Fibroblast of lung (primary cell): ENCODE measurements around the gene BMPR1B. TPM values are rescaled to one million over a fixed set of nuclear protein-coding genes. Genes with fewer than 3 reads are reported as not detected.

Source experiments
- DNase-seq, 2 donors: peaks; one replicate each; pipeline versions ENCODE4 v3.0.0 to v3.0.0-alpha.2; 2010; ENCODE audit warnings: low read depth in 2 of 2
- H2AFZ ChIP-seq: 2 replicates; pipeline ENCODE4 v1.5.1; 2012; ENCODE audit warnings: low read length, control low read depth, inconsistent platforms
- H3K27ac ChIP-seq: 2 replicates; pipeline ENCODE4 v1.5.1; 2011; ENCODE audit warnings: low read length, control low read depth; ENCODE audit not compliant: insufficient read depth
- H3K27me3 ChIP-seq: 2 replicates; pipeline ENCODE4 v1.5.1; 2011; ENCODE audit warnings: mild to moderate bottlenecking, low read length; ENCODE audit not compliant: control insufficient read depth, insufficient read depth
- H3K36me3 ChIP-seq: 2 replicates; pipeline ENCODE4 v1.5.1; 2011; ENCODE audit warnings: low read length; ENCODE audit not compliant: control insufficient read depth, insufficient read depth
- H3K4me1 ChIP-seq: 2 replicates; pipeline ENCODE4 v1.5.1; 2011; ENCODE audit warnings: low read length; ENCODE audit not compliant: control insufficient read depth, insufficient read depth; ENCODE audit errors: extremely low read depth
- H3K4me2 ChIP-seq: 2 replicates; pipeline ENCODE4 v1.5.1; 2011; ENCODE audit warnings: low read length, control low read depth; ENCODE audit not compliant: insufficient read depth; ENCODE audit errors: extremely low read depth
- H3K4me3 ChIP-seq, 4 experiments: fragments of 200-600 bp in 1 of 4; sonication (generic) in 1 of 4; replicated peaks in 1 of 4; 2 replicates each; pipeline ENCODE4 v1.5.1; 2011 to 2016; ENCODE audit warnings: low read length in 4 of 4, low read depth in 3 of 4, mild to moderate bottlenecking in 3 of 4, control low read depth in 2 of 4, inconsistent platforms in 1 of 4, mixed read lengths in 1 of 4; ENCODE audit not compliant: insufficient read depth in 1 of 4; ENCODE audit errors: control extremely low read depth in 1 of 4
- H3K79me2 ChIP-seq: 2 replicates; pipeline ENCODE4 v1.5.1; 2012; ENCODE audit warnings: mild to moderate bottlenecking, low read length, inconsistent platforms; ENCODE audit not compliant: control insufficient read depth, insufficient read depth
- H3K9ac ChIP-seq: 2 replicates; pipeline ENCODE4 v1.5.1; 2011; ENCODE audit warnings: mild to moderate bottlenecking, low read length, control low read depth; ENCODE audit not compliant: insufficient read depth
- H3K9me3 ChIP-seq: 2 replicates; pipeline ENCODE4 v1.5.1; 2012; ENCODE audit warnings: low read depth, low read length; ENCODE audit not compliant: control insufficient read depth, insufficient read depth
- H4K20me1 ChIP-seq: 2 replicates; pipeline ENCODE4 v1.5.1; 2011; ENCODE audit warnings: low read length; ENCODE audit not compliant: control insufficient read depth, insufficient read depth; ENCODE audit errors: extremely low read depth
- EZH2 ChIP-seq: IDR thresholded peaks from 2 replicates; pipeline ENCODE4 v1.5.1; 2012; ENCODE audit warnings: low read length, control low read depth, mild to moderate bottlenecking; ENCODE audit errors: missing control alignments
- polyA plus RNA-seq, 2 donors: library from polyadenylated mRNA; depleted of rRNA in 1 of 2; stranded (reverse) in 1 of 2; unstranded in 1 of 2; fragments of >200 nt; gene quantifications; 2 replicates each; pipeline ENCODE4 v1.2.1, GENCODE V29; 2011 to 2012; ENCODE audit warnings: missing spikeins in 1 of 2
- total RNA-seq: library from RNA; depleted of rRNA; stranded (reverse); fragments of >200 nt; gene quantifications from 2 replicates; pipeline ENCODE4 v1.2.1, GENCODE V29; 2014
- TF ChIP-seq, protein P1 (sequence below), 2 donors: IDR thresholded peaks in 1 of 2; conservative IDR thresholded peaks in 1 of 2; 1 replicate in 1 of 2; 2 replicates in 1 of 2; pipeline ENCODE4 v1.5.1; 2011 to 2012; ENCODE audit warnings: low read length in 2 of 2, control low read depth in 1 of 2, inconsistent platforms in 1 of 2, low read depth in 1 of 2, mild to moderate bottlenecking in 1 of 2

BMPR1B gene
- total and polyA plus RNA-seq, 2 donors (not counting 1 experiment from before 2014, with no cell fraction given), result 0.17 to 0.45 TPM

GRCh38 chr4:95193391-95194224, 435.9 kb downstream of the BMPR1B start:
- Histone ChIP-seq H3K4me1 (no peaks in the 10 kb centered on the region), H3K79me2 (no peaks in the 10 kb centered on the region), H3K9ac (no peak overlapping the region), H3K27ac (no peak overlapping the region), H3K4me3 (no peak overlapping the region), H3K9me3 (no peaks in the 10 kb centered on the region), H4K20me1 (no peaks in the 10 kb centered on the region), H3K4me2 (no peak overlapping the region), H3K27me3 (no peaks in the 10 kb centered on the region), H2AFZ (no peak overlapping the region), H3K36me3 (no peaks in the 10 kb centered on the region)
- no peak for TF ChIP-seq EZH2
- TF ChIP-seq, protein P1, sequence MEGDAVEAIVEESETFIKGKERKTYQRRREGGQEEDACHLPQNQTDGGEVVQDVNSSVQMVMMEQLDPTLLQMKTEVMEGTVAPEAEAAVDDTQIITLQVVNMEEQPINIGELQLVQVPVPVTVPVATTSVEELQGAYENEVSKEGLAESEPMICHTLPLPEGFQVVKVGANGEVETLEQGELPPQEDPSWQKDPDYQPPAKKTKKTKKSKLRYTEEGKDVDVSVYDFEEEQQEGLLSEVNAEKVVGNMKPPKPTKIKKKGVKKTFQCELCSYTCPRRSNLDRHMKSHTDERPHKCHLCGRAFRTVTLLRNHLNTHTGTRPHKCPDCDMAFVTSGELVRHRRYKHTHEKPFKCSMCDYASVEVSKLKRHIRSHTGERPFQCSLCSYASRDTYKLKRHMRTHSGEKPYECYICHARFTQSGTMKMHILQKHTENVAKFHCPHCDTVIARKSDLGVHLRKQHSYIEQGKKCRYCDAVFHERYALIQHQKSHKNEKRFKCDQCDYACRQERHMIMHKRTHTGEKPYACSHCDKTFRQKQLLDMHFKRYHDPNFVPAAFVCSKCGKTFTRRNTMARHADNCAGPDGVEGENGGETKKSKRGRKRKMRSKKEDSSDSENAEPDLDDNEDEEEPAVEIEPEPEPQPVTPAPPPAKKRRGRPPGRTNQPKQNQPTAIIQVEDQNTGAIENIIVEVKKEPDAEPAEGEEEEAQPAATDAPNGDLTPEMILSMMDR (conservative IDR thresholded peaks at IDR 0.05 in 1 of 2, IDR thresholded peaks at IDR 0.05 in 1 of 2; ENCODE audit: low read depth in 1 of 2, low read length in 2 of 2), result no peak
- no peak for DNase-seq

- H3K27ac ChIP-seq, result no peak overlapping the region
- no peak overlapping the region for H3K9ac ChIP-seq
- H3K4me3 ChIP-seq, result no peak overlapping the region
- H3K9me3 ChIP-seq, result no peaks in the 10 kb centered on the region
- H3K27me3 ChIP-seq, result no peaks in the 10 kb centered on the region
- no peaks in the 10 kb centered on the region for H4K20me1 ChIP-seq
- H2AFZ ChIP-seq, result no peak overlapping the region
- H3K4me2 ChIP-seq, result no peak overlapping the region
- no peak for DNase-seq
- H3K36me3 ChIP-seq, result no peaks in the 10 kb centered on the region
- H3K79me2 ChIP-seq, result no peaks in the 10 kb centered on the region
- H3K4me1 ChIP-seq, result no peaks in the 10 kb centered on the region
- no peak for TF ChIP-seq EZH2
- TF ChIP-seq, protein P1 (conservative IDR thresholded peaks at IDR 0.05 in 1 of 2, IDR thresholded peaks at IDR 0.05 in 1 of 2; ENCODE audit: low read depth in 1 of 2, low read length in 2 of 2), result no peak
These were observed 439.6 kb downstream of the BMPR1B start for GRCh38 chr4:95197353-95197752.

- H4K20me1 ChIP-seq, result no peaks in the 10 kb centered on the region
- no peaks in the 10 kb centered on the region for H3K4me1 ChIP-seq
- no peak overlapping the region for H3K4me3 ChIP-seq
- H3K79me2 ChIP-seq, result no peaks in the 10 kb centered on the region
- no peak overlapping the region for H3K27ac ChIP-seq
- H3K36me3 ChIP-seq, result no peaks in the 10 kb centered on the region
- no peak for DNase-seq
- TF ChIP-seq, protein P1 (conservative IDR thresholded peaks at IDR 0.05 in 1 of 2, IDR thresholded peaks at IDR 0.05 in 1 of 2; ENCODE audit: low read depth in 1 of 2, low read length in 2 of 2), result no peak
- no peaks in the 10 kb centered on the region for H3K27me3 ChIP-seq
- H3K9ac ChIP-seq, result no peak overlapping the region
- H2AFZ ChIP-seq, result no peak overlapping the region
- no peak overlapping the region for H3K4me2 ChIP-seq
- H3K9me3 ChIP-seq, result no peaks in the 10 kb centered on the region
These were observed 441.2 kb downstream of the BMPR1B start for GRCh38 chr4:95198961-95199360.
